ENCODE results near the gene KCNK10.
"Not testable (repeated sequence)": the region's sequence is repeated elsewhere in the genome, so short reads cannot be mapped to it uniquely, and the experiment has no call there.

KCNK10 gene

GRCh38 chr14:88271205-88271604 is 51.9 kb downstream of the KCNK10 start:
- no peak for DNase-seq

- DNase-seq, result no peak
Observed at GRCh38 chr14:88270776-88271175, 52.3 kb downstream of the KCNK10 start.

DNA sequence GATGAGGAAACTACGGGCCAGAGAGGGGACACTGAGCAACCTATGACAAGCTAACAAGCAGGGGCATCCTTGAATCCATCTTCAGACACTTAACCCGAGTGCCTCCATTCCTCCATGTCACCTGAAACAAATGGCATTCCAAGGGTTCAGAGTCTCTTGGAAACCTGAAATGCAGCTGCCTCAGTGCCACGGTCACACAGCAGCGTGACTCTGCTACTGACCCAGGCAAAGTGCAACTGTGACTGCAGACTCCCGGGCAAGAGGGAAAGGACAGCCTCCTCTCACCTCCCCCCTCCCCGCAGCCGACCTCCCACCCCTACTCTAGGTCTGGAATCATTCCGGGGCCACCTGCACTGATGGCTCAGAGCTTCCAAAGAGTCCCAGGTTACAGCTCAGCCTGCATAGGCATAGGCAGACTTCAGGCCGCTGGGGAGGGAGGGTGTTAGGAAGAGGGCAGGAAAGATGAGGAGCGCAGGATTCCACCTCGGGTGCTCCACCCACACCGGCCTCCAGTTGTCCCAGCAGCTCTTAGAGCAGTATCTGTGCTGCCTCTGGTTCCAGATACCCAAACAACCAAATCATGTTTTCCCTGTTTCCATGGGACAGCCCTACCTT is 53.2 kb downstream of the KCNK10 start:
- no peak for DNase-seq

- DNase-seq, result no peak
Observed at GRCh38 chr14:88266474-88266873, 56.6 kb downstream of the KCNK10 start.

DNA sequence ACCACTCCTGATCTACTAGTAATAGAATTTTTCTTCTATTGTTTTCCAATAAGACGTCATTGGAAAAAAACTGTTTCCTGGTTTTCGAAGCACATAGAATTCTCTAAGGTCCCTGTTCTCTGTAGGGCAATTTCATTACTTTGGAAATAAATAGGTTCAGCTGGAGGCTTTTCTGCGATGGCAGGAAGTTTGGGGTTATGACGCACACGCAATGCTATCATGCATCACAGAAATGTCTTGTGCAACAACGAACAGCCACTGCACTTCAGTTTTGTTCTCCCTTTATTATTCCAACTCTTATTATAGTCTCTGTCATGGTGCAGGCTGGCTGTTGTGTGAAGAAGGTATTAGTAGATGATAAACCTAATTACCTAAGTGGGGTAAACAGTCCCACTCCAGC is 59.0 kb downstream of the KCNK10 start:
- DNase-seq, result no peak

DNA sequence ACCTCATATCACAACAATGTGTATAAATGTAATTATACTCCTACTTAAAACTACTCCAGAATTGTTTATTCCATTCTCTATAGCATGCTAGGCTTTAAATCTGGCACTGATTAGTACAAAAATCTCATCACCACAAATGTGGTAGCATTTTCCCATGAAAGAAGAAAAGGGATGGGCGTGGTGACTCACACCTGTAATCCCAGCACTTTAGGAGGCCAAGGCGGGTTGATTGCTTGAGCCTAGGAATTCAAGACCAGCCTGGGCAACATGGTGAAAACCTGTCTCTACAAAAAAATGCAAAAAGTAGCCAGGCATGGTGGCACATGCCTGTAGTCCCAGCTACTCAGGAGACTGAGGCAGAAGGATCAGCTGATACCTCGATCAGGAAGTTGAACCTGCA is 61.8 kb downstream of the KCNK10 start:
- not testable (repeated sequence) for DNase-seq

GRCh38 chr14:88258021-88258420 is 65.0 kb downstream of the KCNK10 start:
- DNase-seq, result no peak

DNA sequence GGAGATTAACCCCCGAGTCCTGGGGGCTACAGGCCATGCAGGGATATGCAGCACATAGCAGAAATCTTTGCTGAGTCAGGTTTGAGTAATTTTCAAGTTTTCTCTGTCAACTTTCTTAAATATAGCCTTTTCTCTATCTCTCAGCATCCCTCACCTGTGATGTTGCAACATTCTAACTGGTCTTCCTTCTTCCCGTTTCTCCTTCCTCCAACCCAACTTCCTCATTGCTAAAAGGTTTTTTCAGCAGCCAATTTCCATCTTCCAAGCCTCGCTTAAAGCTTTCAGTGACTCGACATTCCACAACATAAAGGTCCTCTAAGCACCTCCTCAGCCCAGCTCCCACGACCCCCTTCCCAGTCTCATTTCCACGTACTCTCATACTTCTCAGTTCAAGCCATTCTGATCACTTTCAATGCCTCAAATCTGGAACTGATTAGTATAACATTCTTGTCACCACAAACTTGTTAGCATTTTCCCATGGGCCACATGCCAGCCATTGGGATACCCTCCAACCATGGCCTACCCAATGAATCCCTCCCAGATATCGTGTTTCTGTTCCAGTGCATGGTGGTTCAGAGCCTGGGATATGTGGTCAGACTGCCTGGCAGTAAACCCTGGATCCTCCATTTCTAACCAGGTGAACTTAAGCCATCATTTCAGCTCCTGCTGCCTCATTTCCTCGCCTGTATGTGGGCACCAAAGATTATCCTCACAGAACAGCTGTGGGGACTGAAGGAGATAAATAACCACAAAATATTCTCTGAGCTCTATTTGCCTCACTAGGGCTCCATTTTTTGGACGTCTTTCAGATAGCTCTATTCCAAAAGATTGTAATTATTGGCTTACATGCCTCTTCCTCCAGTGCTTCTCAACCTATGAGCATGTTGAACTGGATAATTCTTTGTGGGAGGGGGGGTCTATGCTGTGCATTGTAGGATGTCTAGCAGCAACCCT is 65.8 kb downstream of the KCNK10 start:
- no peak for DNase-seq

DNA sequence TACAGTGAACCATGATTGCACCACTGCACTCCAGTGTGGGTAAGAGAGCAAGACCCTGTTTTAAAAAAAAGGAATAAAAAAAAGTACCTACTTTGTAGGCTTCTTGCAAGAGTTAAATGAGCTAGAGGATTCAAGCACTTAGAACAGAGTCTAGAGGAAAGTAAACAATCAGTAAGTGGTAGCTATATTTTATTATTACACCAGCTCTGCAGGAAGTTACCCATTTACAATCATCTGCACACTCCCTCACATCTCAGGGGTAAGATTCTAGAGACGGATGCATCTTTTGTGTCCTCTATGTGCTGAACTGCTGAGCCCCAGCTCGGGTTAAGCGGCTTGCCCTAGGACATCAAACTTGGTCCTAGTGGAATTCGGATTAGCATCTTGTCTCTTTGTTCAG is 67.3 kb downstream of the KCNK10 start:
- no peak for DNase-seq

GRCh38 chr14:88255196-88255595 is 67.9 kb downstream of the KCNK10 start:
- DNase-seq, result no peak

GRCh38 chr14:88252498-88252897 is 70.6 kb downstream of the KCNK10 start:
- no peak for DNase-seq

- DNase-seq, result no peak
Observed at GRCh38 chr14:88251650-88252049, 71.4 kb downstream of the KCNK10 start.

DNA sequence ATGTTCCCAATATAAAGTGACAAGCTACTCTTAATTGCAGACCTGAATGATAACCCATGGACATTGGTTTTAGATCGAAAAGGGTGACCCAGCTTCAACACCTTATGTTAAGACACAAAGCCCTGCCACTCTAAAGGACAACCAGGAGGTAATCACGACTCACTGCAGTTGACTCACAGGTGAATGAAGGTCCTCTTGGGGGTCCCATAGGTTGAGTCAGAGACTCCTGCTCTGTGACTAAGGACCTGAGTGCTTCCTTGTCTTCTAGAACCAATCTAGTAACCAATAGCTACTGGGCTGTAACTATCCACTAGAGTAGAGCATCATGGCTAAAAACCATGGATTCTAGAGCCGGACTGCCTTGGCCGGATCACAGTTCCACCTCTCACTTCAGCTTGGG is 73.8 kb downstream of the KCNK10 start:
- DNase-seq, result no peak

DNA sequence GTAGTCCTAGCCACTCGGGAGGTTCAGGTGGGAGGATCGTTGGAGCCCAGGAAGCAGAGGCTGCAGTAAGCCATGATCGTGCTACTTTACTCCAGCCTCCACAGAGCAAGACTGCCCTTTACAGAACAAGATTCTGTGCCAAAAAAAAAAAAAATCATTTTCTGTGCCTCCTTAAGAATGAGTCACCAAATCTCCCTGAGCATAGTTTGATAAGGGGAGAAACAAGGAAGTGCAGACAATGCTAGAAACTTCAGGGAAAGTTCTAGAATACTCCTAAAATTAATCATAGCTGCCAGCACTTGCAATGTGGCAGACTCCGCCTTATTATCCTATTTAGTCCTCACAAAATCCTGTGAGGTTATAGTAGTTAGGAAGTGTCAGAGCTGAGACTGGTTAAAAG is 74.5 kb downstream of the KCNK10 start:
- DNase-seq, result no peak

GRCh38 chr14:88247228-88247627 is 75.8 kb downstream of the KCNK10 start:
- DNase-seq, result no peak

GRCh38 chr14:88245321-88245720 is 77.7 kb downstream of the KCNK10 start:
- no peak for DNase-seq

GRCh38 chr14:88243946-88244345 is 79.1 kb downstream of the KCNK10 start:
- no peak for DNase-seq

GRCh38 chr14:88242446-88242845 is 80.6 kb downstream of the KCNK10 start:
- DNase-seq, result peak in 12 of 58 donors; percentile 5 to 36 (median 16)

DNA sequence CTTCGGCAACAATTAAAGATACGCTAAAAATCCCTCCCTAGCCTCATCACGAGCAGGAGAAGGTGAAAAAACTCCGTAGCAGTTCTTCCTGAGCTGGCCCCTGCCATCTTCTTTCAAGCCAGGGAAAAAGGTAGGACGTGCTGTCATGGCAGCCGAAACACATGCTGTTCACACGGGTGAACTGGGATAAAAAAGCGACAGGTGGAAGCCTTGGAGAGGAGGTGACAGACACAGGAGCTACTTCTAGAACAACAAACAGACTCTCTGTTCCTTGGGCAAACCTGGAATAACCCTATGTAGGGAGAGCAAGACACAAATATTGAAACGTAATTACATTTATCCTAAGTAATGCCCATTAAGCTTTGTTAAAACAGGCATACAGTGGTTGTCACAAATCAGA is 81.3 kb downstream of the KCNK10 start:
- DNase-seq, result no peak

DNA sequence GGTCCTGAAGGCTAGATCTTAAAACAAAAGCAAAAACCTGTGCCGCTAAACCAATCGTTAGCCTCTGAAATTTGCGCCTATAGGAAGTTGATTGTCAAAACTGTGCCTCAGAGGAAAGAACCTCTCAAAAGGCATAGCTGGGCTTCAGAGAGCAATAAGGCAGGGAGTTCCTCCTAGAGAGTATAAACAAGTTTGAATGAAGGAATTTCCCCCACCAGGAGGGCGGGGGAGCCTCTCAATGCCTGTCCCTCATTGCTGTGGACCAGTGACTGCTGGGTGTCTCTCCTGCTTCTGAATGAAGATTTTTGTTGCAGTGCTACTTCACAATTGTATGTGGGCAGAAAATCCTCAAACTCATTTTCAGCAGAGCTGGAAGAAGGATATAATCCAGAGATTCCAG is 88.6 kb downstream of the KCNK10 start:
- no peak for DNase-seq

- no peak for DNase-seq
Observed at GRCh38 chr14:88233915-88234314, 89.2 kb downstream of the KCNK10 start.

DNA sequence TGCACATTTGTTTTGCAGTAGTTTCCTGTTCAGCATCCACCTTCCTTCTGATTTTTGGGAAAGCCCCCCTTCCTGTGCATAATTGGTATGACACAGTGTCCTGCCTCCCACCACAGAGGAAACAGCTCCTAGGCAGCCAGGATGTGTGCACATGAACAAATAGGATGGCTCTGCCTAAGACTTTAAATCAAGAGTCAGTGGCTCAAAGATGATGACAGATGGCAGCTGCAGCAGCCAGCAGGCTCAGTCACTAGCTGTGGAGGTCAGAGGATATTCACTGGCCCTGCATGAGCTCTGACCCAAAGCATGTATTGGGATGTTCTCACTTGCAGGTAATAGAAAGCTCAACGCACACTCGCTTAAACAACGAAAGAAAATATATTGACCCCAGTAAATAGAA is 90.3 kb downstream of the KCNK10 start:
- DNase-seq, result no peak

DNA sequence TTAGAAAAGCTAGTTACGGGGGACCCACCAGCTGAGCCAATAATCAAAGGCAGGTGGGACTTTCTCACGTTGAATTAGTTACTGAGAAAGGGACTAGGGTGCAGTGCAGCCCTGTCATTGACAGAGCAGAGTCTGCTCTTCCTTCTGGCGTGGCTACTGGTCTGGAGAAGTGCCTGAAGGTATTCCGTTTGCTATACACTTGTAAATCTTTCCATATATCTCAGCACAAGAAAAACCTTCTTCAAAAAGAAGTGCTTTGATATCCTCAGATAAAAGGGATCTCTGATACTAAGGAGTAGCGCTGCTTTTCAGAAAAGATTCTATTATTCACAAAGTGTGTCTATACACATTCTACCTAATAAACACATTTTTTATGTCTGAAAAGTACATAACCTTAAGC is 91.5 kb downstream of the KCNK10 start:
- DNase-seq, result no peak

Data from anterior cingulate cortex (tissue), 58 donors.